BLaER1 (cell line): ENCODE results near the gene COL2A1.

Source experiments
- H3K27ac ChIP-seq: shearing (Covaris generic); formaldehyde crosslinking; 2 replicates; pipeline ENCODE4 v1.8.1; 2022
- H3K27me3 ChIP-seq: shearing (Covaris generic); formaldehyde crosslinking; 2 replicates; pipeline ENCODE4 v1.8.1; 2022
- H3K36me3 ChIP-seq: shearing (Covaris generic); formaldehyde crosslinking; 2 replicates; pipeline ENCODE4 v1.8.1; 2022
- H3K4me1 ChIP-seq: shearing (Covaris generic); formaldehyde crosslinking; 2 replicates; pipeline ENCODE4 v1.8.1; 2022
- H3K4me2 ChIP-seq: shearing (Covaris generic); formaldehyde crosslinking; 2 replicates; pipeline ENCODE4 v1.8.1; 2022
- H3K4me3 ChIP-seq: shearing (Covaris generic); formaldehyde crosslinking; 2 replicates; pipeline ENCODE4 v1.8.1; 2022
- H3K9ac ChIP-seq: shearing (Covaris generic); formaldehyde crosslinking; 2 replicates; pipeline ENCODE4 v1.8.1; 2022
- H3K9me3 ChIP-seq: shearing (Covaris generic); formaldehyde crosslinking; 2 replicates; pipeline ENCODE4 v1.8.1; 2022
- H4K20me1 ChIP-seq: shearing (Covaris generic); formaldehyde crosslinking; 2 replicates; pipeline ENCODE4 v1.8.1; 2022
- Cebpa-rat ChIP-seq: shearing (Covaris generic); IDR thresholded peaks from 2 replicates; pipeline ENCODE4 v1.8.1; 2022

COL2A1 gene

DNA sequence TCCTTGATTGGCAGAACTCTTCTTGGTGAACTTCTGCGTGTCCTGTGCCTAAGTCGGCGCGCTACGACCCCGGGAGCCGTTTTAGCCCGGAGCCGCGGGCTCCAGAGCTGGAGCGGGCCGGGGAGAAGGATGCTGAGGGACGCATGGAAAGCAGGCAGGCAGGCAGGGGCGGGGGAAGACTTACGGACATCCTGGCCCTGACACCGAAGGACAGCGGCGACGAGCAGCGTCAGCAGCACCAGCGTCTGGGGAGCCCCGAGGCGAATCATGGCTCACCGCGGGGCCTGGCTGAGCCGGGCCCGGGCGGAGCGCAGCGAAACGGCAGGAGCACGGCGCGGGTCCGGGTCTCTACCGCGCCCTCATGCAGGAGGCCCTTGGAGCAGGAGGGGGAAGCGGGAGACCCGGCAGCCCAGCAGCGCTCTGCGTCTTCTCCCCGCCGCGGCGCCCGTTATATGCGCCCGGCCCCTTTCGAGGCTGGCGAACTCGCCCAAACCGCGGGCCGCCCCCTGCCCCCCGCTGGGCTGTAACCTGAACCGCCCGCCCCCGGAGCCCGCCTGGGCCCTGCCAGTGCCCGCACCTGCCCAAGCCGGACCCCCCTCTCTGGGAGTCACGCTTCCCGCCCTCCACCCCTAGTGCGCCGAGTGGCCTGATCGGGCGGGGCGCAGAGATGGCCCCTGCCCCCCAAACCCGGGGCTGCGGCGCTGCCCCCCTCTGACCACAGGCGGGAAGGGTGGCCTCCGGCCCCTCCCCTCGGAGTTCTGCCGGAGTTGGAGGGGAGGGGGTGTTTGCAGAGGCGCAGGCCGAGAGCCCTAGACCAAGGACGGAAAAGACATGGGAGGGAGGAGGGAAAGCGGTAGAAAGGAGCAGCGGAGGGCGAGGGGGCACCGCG lies at the start of gene COL2A1:
COL2A1 (minus strand) TSS at position 424 of the 889 bp plus-strand sequence; CDS start at position 269, 155 bp downstream.
- Histone ChIP-seq H3K4me2 (peak within 1 kb of the TSS; percentile 89), H3K4me1 (peaks cover 37% of the 10 kb centered on the region)

DNA sequence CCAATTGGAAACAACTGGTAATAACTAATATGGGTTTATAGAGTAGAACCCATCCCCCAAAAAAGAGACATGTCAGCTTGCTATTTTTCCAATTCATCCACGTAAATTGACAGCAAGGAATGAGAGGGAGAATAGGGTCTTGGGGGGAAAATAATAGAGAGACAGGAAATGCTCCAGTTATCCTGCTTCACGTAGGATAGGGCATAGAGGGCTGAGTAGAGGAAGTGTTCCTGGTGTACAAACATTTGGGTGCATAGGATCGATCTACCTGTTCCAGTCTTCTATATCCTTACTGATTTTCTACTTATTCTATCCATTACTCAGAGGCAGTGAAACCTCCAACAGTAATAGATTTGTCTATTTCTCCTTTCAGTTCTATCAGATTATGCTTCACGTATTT lies 49.6 kb upstream of the COL2A1 start:
- Histone ChIP-seq H3K9ac (no peak overlapping the region), H3K36me3 (peaks cover 49% of the 10 kb centered on the region), H3K4me1 (no peaks in the 10 kb centered on the region), H3K27ac (no peak overlapping the region), H3K4me2 (no peak overlapping the region), H4K20me1 (no peaks in the 10 kb centered on the region), H3K27me3 (no peaks in the 10 kb centered on the region), H3K9me3 (peaks cover 18% of the 10 kb centered on the region), H3K4me3 (no peak overlapping the region)
- TF ChIP-seq Cebpa-rat: no peak

More for the DNA sequence above, at the start of gene COL2A1:
- H3K27ac ChIP-seq: no peak within 1 kb of the TSS
- peaks cover 80% of the 10 kb centered on the region for H3K27me3 ChIP-seq
- no peaks in the 10 kb centered on the region for H3K36me3 ChIP-seq
- H3K9ac ChIP-seq: no peak within 1 kb of the TSS
- TF ChIP-seq Cebpa-rat: no peak
- no peaks in the 10 kb centered on the region for H3K9me3 ChIP-seq
- peaks cover 53% of the 10 kb centered on the region for H4K20me1 ChIP-seq
- H3K4me3 ChIP-seq: peak within 1 kb of the TSS; percentile 64

DNA sequence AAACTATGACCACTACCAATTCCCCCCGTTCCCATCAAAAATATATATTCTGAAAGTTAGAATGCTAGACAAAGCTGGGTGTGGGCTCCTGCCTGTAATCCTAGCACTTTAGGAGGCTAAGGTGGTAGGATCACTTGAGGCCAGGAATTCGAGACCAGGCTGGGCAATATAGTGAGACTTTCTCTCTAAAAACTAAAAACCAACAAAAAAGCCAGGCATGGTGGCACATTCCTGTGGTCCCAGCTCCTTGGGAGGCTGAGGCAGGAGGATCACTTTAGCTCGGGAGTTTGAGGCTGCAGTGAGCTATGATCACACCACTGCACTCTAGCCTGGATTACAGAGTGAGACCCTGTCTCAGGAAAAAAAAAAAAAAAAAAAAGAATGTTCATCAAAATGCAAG lies 48.8 kb upstream of the COL2A1 start:
- Histone ChIP-seq H3K9ac (no peak overlapping the region), H3K27ac (no peak overlapping the region), H3K4me1 (no peaks in the 10 kb centered on the region), H4K20me1 (no peaks in the 10 kb centered on the region), H3K36me3 (peaks cover 49% of the 10 kb centered on the region), H3K4me2 (no peak overlapping the region), H3K27me3 (no peaks in the 10 kb centered on the region), H3K4me3 (no peak overlapping the region), H3K9me3 (peaks cover 11% of the 10 kb centered on the region)
- TF ChIP-seq Cebpa-rat: no peak

DNA sequence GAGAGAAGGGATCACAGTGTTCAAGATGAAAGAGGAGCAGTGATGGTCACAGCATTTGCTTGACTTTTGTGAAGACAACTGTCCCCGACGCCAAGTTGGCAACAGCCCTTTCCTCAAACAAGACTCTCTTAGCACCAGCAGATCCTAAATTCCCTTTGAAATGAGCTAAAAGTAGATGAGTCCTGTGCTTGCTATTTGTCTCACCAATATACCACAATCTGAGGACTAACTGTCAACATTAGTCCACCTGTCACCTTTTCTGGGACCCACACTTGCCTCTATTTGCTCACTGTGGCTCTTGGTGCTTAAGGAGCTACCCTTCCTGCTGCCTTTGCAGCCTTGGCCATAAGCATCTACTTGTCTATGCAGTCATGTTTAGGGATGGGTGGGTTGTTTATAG lies 47.4 kb upstream of the COL2A1 start:
- TF ChIP-seq Cebpa-rat: no peak
- no peaks in the 10 kb centered on the region for H4K20me1 ChIP-seq
- peaks cover 57% of the 10 kb centered on the region for H3K36me3 ChIP-seq
- H3K9me3 ChIP-seq: no peaks in the 10 kb centered on the region
- no peak overlapping the region for H3K4me3 ChIP-seq
- no peak overlapping the region for H3K27ac ChIP-seq
- H3K9ac ChIP-seq: no peak overlapping the region
- H3K4me1 ChIP-seq: no peaks in the 10 kb centered on the region
- H3K27me3 ChIP-seq: no peaks in the 10 kb centered on the region
- H3K4me2 ChIP-seq: no peak overlapping the region

DNA sequence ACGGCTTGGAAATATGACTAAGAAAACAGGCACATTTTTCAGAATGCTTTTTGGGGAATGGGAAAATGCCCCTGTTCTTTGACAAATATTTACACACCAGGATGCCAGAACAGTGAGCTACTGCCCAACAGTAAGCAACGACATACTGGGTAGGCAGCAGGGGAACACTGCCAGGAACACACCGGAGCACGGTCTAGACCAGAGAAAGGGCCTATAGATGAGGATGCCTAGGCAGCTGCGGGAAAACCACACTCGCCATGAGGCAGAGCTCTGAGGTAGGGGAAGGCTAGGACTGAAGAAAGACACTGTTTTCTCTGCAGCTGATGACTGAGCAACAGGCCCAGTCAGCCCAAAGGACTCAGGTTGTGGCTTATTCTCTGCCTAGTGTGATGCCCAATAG lies 45.9 kb upstream of the COL2A1 start:
- no peaks in the 10 kb centered on the region for H4K20me1 ChIP-seq
- no peaks in the 10 kb centered on the region for H3K9me3 ChIP-seq
- H3K27me3 ChIP-seq: no peaks in the 10 kb centered on the region
- H3K27ac ChIP-seq: no peak overlapping the region
- H3K9ac ChIP-seq: no peak overlapping the region
- no peak overlapping the region for H3K4me3 ChIP-seq
- H3K36me3 ChIP-seq: peaks cover 69% of the 10 kb centered on the region
- TF ChIP-seq Cebpa-rat: no peak
- H3K4me1 ChIP-seq: no peaks in the 10 kb centered on the region
- no peak overlapping the region for H3K4me2 ChIP-seq

DNA sequence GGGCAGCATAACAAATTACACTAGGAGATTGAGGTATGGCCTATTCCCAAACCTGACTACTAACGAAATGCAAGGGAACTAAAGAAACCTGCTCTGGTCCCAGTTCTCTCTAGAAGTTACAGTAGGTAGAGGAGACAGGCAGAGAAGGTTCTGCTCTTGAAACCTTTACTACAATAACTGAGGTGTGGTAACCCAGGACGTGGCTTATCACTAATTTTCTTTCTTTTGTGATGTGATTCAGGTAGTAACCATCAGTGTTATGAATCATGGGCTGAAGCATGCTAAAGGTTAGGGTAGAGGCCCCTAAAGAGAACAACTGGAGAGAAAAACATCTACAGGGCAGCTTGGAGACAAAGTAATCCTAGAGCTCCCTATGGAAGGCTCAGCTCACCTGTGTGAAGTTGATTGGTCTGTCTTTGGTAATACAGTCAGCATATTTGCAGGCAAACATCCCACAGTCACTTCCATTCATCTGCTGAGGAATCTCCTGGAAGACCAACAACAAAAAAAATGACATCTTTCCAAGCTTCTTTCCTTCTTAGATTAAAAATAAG lies 41.8 kb upstream of the COL2A1 start:
- Histone ChIP-seq H3K36me3 (peaks cover 96% of the 10 kb centered on the region), H3K27me3 (no peaks in the 10 kb centered on the region), H3K4me2 (no peak overlapping the region), H3K27ac (no peak overlapping the region), H3K9me3 (no peaks in the 10 kb centered on the region), H3K9ac (no peak overlapping the region), H3K4me1 (no peaks in the 10 kb centered on the region), H4K20me1 (no peaks in the 10 kb centered on the region), H3K4me3 (no peak overlapping the region)
- TF ChIP-seq Cebpa-rat: no peak

DNA sequence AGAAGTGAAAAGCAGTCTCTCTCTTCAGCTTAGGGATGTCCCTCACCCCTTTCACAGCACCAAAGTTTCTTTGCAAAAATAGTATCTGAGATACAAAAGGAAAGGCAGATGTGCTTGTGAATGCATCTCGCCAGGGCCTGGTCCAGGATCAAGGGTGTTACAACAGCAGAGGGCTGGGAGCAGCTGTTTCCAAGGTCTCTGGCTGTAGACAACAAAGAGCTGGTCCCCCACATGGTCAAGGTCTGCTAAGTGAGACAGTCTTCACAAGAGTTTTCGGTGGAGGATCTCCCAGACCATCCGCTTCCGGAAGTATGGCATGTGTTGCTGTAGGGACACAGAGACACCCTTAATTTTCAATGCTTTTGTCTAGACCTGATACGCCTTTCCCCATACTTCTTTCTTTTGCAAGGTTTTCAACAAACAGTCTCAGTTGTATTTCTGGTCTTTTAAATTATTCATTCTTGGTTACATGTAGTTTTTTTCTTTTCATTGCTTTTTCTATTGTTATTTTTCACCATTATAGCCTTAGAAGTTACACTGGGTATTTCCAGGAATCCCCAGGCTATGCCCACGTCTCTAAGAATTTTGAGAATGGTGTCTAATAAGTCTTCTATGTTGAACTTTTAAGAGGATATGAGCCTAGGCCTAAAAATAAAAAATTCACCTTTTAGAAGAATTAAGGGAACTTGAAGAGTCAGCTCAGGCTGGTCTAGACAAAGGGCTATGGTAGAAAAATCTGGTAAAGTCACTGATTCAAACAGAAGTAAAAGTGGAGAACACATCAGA lies 41.0 kb upstream of the COL2A1 start:
- Histone ChIP-seq H3K4me3 (no peak overlapping the region), H3K9ac (no peak overlapping the region), H4K20me1 (no peaks in the 10 kb centered on the region), H3K36me3 (peaks cover 90% of the 10 kb centered on the region), H3K9me3 (no peaks in the 10 kb centered on the region), H3K4me1 (no peaks in the 10 kb centered on the region), H3K27me3 (no peaks in the 10 kb centered on the region), H3K4me2 (no peak overlapping the region), H3K27ac (no peak overlapping the region)
- TF ChIP-seq Cebpa-rat: no peak

DNA sequence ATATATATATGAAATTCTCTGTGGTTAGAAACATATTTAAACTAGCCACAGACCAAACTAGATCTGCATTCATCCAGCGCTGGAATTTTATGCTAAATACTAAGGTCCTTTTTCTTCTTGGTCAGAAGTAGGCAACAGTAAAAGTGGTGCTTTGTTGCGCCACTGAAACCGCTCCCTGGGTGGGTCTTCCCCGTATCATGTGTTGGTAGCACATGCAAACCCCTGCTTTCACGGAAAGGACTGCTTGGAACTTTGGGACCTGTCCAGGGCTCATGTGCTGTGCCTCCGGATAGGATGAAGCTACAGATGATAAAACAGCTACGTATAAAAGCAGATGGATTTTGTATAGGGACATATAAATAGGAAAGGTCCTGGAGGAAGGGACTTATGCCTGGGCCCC lies 40.1 kb upstream of the COL2A1 start:
- H3K27ac ChIP-seq: no peak overlapping the region
- H3K4me1 ChIP-seq: no peaks in the 10 kb centered on the region
- H3K9ac ChIP-seq: no peak overlapping the region
- no peaks in the 10 kb centered on the region for H4K20me1 ChIP-seq
- H3K4me3 ChIP-seq: no peak overlapping the region
- no peak overlapping the region for H3K4me2 ChIP-seq
- TF ChIP-seq Cebpa-rat: no peak
- H3K9me3 ChIP-seq: no peaks in the 10 kb centered on the region
- H3K27me3 ChIP-seq: no peaks in the 10 kb centered on the region
- peaks cover 81% of the 10 kb centered on the region for H3K36me3 ChIP-seq

DNA sequence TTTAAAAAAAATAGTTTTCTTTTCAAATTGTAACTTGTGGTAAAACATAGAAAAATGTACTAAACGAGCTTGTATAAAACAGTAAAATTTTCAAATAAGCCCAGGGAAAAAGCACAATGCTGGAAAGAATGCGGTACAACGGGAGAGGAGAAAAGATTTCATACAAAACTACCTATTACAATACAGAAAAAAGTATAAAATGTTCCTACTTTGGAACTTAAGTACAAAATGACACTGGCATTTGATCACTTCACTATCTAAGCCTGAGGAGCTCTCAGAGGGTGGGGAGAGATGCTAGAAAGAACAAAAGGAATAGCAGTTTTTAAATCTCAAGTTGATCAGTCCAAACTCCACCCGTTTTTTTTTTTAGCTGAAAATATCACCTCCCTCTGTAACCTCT lies 39.5 kb upstream of the COL2A1 start:
- Histone ChIP-seq H3K4me1 (no peaks in the 10 kb centered on the region), H4K20me1 (no peaks in the 10 kb centered on the region), H3K27me3 (no peaks in the 10 kb centered on the region), H3K4me2 (no peak overlapping the region), H3K9ac (no peak overlapping the region), H3K9me3 (no peaks in the 10 kb centered on the region), H3K36me3 (peaks cover 75% of the 10 kb centered on the region), H3K4me3 (no peak overlapping the region), H3K27ac (no peak overlapping the region)
- no peak for TF ChIP-seq Cebpa-rat
